Astrocyte (in vitro differentiated cells and primary cell): ENCODE measurements around the gene CTDP1.

Experiments
- CTCF ChIP-seq: IDR thresholded peaks from 2 replicates; pipeline ENCODE4 v1.5.1; 2011; ENCODE audit warnings: low read depth, mild to moderate bottlenecking, inconsistent platforms, low read length, moderate library complexity; ENCODE audit not compliant: insufficient read depth
- EZH2 ChIP-seq: IDR thresholded peaks from 2 replicates; pipeline ENCODE4 v1.6.1; 2012; ENCODE audit warnings: mild to moderate bottlenecking, low read length, inconsistent platforms; ENCODE audit not compliant: insufficient read depth

GRCh38 chr18:79695269-79695668, 15.7 kb downstream of the CTDP1 start:
- TF ChIP-seq CTCF (no peak), EZH2 (no peak)
